ENCODE results near the gene CFAP92. TPM values are rescaled to one million over a fixed set of nuclear protein-coding genes. Genes with fewer than 3 reads are reported as not detected.

Gene CFAP92
- total RNA-seq, 1 donor from 2014 or later: not detected

DNA sequence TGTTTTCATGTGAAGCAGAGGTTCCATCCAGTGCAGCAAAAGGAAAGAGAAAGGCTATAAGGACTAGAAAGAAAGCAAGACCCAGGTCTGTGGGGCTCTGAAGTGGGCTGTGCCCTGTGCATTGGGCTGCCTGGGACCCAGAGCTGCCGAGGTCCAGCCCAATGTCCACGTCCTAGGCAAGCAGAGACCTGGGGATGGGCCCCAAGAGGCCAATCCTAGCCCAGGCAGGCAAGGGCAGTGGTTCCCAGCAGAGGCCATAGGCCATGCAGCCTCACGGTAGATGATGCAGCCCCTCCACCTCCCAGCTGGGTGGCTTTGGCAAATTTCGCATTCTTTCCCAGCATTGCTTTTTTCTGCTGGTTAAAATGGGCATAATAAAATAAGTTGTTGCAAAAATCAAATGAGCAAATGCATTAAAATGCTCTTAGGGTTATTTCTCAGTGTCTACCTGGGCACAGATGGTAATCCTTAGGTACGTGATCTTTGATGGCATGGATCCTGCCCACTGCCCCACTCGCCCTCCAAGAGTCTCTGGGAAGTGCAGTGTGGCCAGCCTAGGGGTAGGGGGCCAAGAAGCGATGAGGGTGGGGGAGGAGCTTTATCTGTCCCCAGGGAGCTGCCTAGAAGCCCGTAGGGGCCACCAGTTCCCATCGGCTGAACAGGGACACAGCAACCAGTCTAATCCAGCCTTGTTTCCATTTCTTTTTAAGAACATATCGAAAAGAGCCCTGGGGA is 44.4 kb upstream of the CFAP92 start:
- no peak overlapping the region for H3K27ac Mint-ChIP-seq
- TF ChIP-seq, protein P1, sequence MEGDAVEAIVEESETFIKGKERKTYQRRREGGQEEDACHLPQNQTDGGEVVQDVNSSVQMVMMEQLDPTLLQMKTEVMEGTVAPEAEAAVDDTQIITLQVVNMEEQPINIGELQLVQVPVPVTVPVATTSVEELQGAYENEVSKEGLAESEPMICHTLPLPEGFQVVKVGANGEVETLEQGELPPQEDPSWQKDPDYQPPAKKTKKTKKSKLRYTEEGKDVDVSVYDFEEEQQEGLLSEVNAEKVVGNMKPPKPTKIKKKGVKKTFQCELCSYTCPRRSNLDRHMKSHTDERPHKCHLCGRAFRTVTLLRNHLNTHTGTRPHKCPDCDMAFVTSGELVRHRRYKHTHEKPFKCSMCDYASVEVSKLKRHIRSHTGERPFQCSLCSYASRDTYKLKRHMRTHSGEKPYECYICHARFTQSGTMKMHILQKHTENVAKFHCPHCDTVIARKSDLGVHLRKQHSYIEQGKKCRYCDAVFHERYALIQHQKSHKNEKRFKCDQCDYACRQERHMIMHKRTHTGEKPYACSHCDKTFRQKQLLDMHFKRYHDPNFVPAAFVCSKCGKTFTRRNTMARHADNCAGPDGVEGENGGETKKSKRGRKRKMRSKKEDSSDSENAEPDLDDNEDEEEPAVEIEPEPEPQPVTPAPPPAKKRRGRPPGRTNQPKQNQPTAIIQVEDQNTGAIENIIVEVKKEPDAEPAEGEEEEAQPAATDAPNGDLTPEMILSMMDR (IDR thresholded peaks at IDR 0.05): no peak

DNA sequence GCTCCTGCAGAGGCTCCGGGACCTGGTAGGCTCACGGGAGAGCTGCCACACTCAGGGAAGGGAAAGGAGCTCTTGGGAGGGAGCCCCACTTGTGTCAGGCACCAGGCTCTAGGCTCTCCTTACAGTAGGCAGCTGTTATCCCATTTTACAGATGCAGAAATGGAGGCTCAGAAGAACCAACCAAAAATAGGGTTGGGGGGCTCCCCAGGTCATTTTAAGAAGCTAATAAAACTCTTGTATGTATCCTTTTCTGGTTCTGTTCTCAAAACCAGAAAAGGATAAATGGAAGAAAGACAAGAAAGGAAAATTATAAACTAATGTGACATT is 43.2 kb upstream of the CFAP92 start:
- ChIA-PET POLR2A (no interaction called here), CTCF (no interaction called here)
- TF ChIP-seq, protein P1 (IDR thresholded peaks at IDR 0.05): no peak
- H3K27me3 Mint-ChIP-seq: peaks cover 28% of the 10 kb centered on the region
- no peak overlapping the region for H3K4me3 Mint-ChIP-seq
- H3K36me3 Mint-ChIP-seq (ENCODE audit: low read depth): no peaks in the 10 kb centered on the region
- ATAC-seq (ENCODE audit: low read depth) (no peak), DNase-seq (no peak)
- H3K9me3 Mint-ChIP-seq: no peaks in the 10 kb centered on the region
- H3K4me1 Mint-ChIP-seq: no peaks in the 10 kb centered on the region
- intact Hi-C loops (cut with micrococcal nuclease): no loop called here
- H3K27ac Mint-ChIP-seq: no peak overlapping the region

More for the DNA sequence above, 44.4 kb upstream of the CFAP92 start:
- Mint-ChIP-seq H3K4me3 (no peak overlapping the region), H3K4me1 (no peaks in the 10 kb centered on the region), H3K27me3 (peaks cover 39% of the 10 kb centered on the region), H3K36me3 (ENCODE audit: low read depth) (no peaks in the 10 kb centered on the region), H3K9me3 (peaks cover 4% of the 10 kb centered on the region)
- ATAC-seq (ENCODE audit: low read depth): no peak
- intact Hi-C loops (cut with micrococcal nuclease): no loop called here
- POLR2A ChIA-PET: no interaction called here
- DNase-seq: no peak
- CTCF ChIA-PET: no interaction called here

DNA sequence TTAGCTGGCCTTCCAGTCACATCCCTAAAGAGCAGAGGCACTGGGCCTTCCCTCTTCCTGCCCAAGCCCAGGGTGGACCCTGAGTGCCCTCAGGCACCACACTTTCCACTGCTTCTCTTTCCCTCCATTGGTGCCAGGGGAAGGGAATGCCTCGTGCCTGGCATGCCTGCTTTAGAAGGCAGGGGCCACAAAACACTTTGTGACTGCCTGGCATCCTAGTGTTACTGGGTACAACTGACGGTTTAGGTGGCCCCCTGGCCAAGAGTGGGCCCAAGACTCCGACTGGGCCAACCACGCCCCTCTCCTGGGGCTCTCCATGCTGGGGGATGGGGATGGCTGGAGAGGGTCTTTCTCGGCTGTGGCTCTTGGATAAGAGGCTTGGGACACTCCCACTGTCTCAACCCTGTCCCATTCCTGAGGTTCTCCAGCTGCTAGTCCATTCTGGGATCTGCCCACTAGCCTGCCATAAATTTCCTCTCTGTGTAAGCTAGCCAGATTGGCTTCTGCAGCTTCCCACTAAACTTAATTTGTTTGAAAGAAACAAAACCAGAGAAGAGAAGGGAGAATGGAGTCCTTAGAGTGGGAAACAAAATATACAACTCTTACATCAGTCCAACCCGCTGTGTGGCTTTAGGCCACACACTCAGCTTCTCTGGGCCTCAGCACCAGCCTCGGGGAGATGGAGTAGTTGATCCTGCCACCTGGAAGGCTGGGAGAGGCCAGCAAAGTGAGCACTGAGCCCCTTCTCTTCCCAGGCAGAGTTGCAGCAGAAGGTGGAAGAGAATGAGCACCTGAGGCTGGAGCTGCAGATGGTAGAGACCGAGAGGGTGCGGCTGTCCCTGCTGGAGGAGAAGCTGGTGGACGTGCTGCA is 42.6 kb upstream of the CFAP92 start:
- no peak for DNase-seq
- H3K27ac Mint-ChIP-seq: no peak overlapping the region
- intact Hi-C loops (cut with micrococcal nuclease): no loop called here
- no peaks in the 10 kb centered on the region for H3K9me3 Mint-ChIP-seq
- TF ChIP-seq, protein P1 (IDR thresholded peaks at IDR 0.05): no peak
- H3K4me1 Mint-ChIP-seq: no peaks in the 10 kb centered on the region
- POLR2A ChIA-PET: no interaction called here
- no peaks in the 10 kb centered on the region for H3K36me3 Mint-ChIP-seq (ENCODE audit: low read depth)
- CTCF ChIA-PET: no interaction called here
- peaks cover 24% of the 10 kb centered on the region for H3K27me3 Mint-ChIP-seq
- H3K4me3 Mint-ChIP-seq: no peak overlapping the region
- ATAC-seq (ENCODE audit: low read depth): no peak

DNA sequence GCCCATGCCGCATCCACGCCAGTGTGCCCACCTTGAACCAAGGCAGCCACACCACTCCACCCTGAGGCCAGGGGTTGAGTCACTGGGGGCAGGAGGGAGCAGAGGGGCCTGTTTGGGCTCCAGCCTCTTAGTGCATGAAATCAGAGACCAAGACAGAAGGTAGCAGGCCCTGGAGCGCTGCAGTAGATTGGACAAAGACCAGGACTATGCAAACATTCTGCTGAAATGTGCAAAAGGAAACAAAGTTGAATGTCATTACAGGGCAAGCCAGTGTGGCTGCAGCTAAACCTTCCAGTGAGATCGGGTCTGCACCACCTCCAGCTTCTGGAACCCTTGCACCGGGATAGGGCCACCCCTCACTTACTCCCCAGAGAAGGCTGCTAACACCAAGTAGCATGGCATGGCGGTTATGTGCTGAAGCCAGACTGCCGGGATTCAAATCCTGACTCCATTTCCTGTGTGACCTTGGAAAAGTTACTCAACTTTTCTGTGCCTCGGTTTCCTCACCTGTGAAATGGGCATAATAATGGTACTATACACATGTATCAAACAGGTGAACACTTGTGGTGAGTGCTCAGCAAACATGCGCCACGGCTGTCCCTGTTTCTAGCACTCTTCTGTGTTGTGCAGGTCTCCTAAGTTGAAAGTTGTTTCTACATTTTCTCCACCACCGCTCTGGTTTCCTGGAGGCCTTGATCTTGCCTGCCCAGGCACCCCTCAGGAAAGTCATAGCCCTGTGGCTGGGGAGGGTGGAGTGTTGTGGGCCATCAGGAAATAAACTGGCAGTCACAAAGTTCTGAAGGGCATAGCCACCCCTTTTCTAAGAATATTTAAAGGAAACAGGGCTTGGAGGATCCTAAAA is 41.7 kb upstream of the CFAP92 start:
- intact Hi-C loops (cut with micrococcal nuclease): no loop called here
- ChIA-PET CTCF (no interaction called here), POLR2A (no interaction called here)

More for the DNA sequence above, 41.7 kb upstream of the CFAP92 start:
- no peak for DNase-seq
- no peaks in the 10 kb centered on the region for H3K36me3 Mint-ChIP-seq (ENCODE audit: low read depth)
- no peaks in the 10 kb centered on the region for H3K9me3 Mint-ChIP-seq
- H3K27ac Mint-ChIP-seq: no peak overlapping the region
- TF ChIP-seq, protein P1 (IDR thresholded peaks at IDR 0.05): no peak
- no peak overlapping the region for H3K4me3 Mint-ChIP-seq
- H3K27me3 Mint-ChIP-seq: peaks cover 21% of the 10 kb centered on the region
- no peak for ATAC-seq (ENCODE audit: low read depth)
- H3K4me1 Mint-ChIP-seq: no peaks in the 10 kb centered on the region
